A673 (cell line): ENCODE measurements around the gene RAPGEF3.

Source experiments
- CTCF ChIP-seq: fragments of 300-800, 200-600 bp; sonication (generic); conservative IDR thresholded peaks from 2 replicates; pipeline ENCODE4 v1.5.1; 2017; ENCODE audit warnings: low read depth, mild to moderate bottlenecking, antibody characterized with exemption, low read length, moderate library complexity, mixed read lengths
- EZH2 ChIP-seq: fragments of 200-600 bp; sonication (generic); IDR thresholded peaks from 2 replicates; pipeline ENCODE4 v1.6.1; 2017; ENCODE audit warnings: borderline replicate concordance, low read depth, mild to moderate bottlenecking, mixed read lengths, antibody characterized with exemption, low read length; ENCODE audit not compliant: poor library complexity, severe bottlenecking

DNA sequence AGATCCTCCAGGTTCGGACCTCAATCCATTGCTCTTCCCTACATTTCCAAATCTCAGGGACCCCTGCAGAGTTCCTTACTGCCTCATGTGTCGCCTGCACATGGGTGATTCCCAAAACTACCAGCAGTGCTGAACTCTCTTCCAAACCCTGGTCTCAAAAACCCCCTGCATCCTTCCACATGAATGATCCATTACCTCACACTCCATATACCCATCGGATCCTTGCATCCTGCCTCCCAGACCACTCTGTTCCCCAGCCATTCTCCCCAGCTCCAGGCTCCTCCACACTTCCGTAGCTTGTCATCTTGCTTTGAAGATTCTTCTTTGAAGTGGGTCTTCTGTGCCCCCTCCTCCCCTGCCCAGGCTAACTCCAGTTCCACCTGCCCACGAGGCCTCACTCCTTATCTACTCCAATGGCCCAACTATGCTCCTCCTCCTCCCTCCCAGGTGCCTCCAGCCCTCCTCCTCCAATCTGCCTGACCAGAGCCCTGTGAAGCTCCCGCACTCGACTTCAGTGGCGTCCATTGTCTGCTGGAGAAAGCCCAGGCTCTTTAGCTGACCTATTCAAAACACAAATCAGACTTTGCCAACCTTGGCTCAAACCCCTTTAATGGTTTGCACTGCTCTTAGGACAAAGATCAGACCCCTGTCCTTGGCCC is 13.8 kb downstream of the RAPGEF3 start:
- no peak for TF ChIP-seq CTCF
- TF ChIP-seq EZH2, result no peak
